Natural killer cell (primary cell): ENCODE results near the gene TMEM61. TPM values are rescaled to one million over a fixed set of nuclear protein-coding genes. Genes with fewer than 3 reads are reported as not detected.

ENCODE experiments used
- ATAC-seq, 3 donors: fragments of 150-1000 bp in 2 of 3; fragments of 200-7000 bp in 1 of 3; cut with Tn5 transposase; 1 replicate in 1 of 3; 2 replicates in 2 of 3; pipeline ENCODE4 v1.10.0; 2021; ENCODE audit warnings: mild to moderate bottlenecking in 2 of 3, moderate library complexity in 2 of 3
- DNase-seq, 2 donors: peaks; one replicate each; pipeline versions ENCODE4 v3.0.0 to v3.0.0-alpha.2; 2013 to 2021; ENCODE audit warnings: mixed read lengths in 1 of 2
- H3K27ac ChIP-seq: one replicate; pipeline ENCODE4 v1.5.1; 2013; ENCODE audit warnings: mild to moderate bottlenecking, low read length
- H3K27me3 ChIP-seq: one replicate; pipeline ENCODE4 v1.6.1; 2013; ENCODE audit warnings: low read length; ENCODE audit not compliant: control insufficient read depth, insufficient read depth
- H3K36me3 ChIP-seq: one replicate; pipeline ENCODE4 v1.6.1; 2013; ENCODE audit warnings: low read length; ENCODE audit not compliant: control insufficient read depth, insufficient read depth
- H3K4me1 ChIP-seq: one replicate; pipeline ENCODE4 v1.6.1; 2013; ENCODE audit warnings: low read length; ENCODE audit not compliant: control insufficient read depth, insufficient read depth
- H3K4me3 ChIP-seq: one replicate; pipeline ENCODE4 v1.5.1; 2013; ENCODE audit warnings: low read length
- H3K9me3 ChIP-seq: one replicate; pipeline ENCODE4 v1.6.1; 2013; ENCODE audit warnings: low read length; ENCODE audit not compliant: control insufficient read depth, insufficient read depth
- H3K27ac Mint-ChIP-seq, 2 donors: one replicate each; pipeline ENCODE4 v1.8.0; 2022; ENCODE audit warnings: mild to moderate bottlenecking in 2 of 2, mixed read lengths in 2 of 2, moderate library complexity in 1 of 2
- H3K27me3 Mint-ChIP-seq, 2 donors: one replicate each; pipeline ENCODE4 v1.8.0; 2022; ENCODE audit warnings: low read depth in 2 of 2, mixed read lengths in 2 of 2
- H3K36me3 Mint-ChIP-seq: one replicate; pipeline ENCODE4 v1.8.0; 2022; ENCODE audit warnings: mixed read lengths
- H3K4me1 Mint-ChIP-seq, 2 donors: one replicate each; pipeline ENCODE4 v1.8.0; 2022; ENCODE audit warnings: mixed read lengths in 2 of 2
- H3K4me3 Mint-ChIP-seq: one replicate; pipeline ENCODE4 v1.8.0; 2022; ENCODE audit warnings: mild to moderate bottlenecking, moderate library complexity, mixed read lengths
- H3K9me3 Mint-ChIP-seq, 2 donors: one replicate each; pipeline ENCODE4 v1.8.0; 2022; ENCODE audit warnings: mixed read lengths in 2 of 2
- WGBS: methylation state at CpG from one replicate; pipeline ENCODE4 v1.1.7; 2013; ENCODE audit warnings: missing lambda C conversion rate; ENCODE audit not compliant: insufficient coverage; 5-methylcytosine and 5-hydroxymethylcytosine counted together
- intact Hi-C: fragments of 100-400 bp; cut with micrococcal nuclease; formaldehyde crosslinking; loops from one replicate; pipeline ENCODE4 v1.14.2; 2022
- total RNA-seq, 4 donors: library from RNA; stranded (reverse); fragments of 120-200 nt in 1 of 4; gene quantifications; one replicate each; pipeline versions ENCODE4 v1.2.3 to v1.2.4, GENCODE V29; 2013 to 2022
- TF ChIP-seq, protein P1 (sequence below): fragments of 200-600 bp; IDR thresholded peaks from one replicate; pipeline ENCODE4 v1.8.0; 2022; ENCODE audit warnings: antibody characterized with exemption

The TMEM61 gene
- total RNA-seq, 3 donors from 2014 or later (not counting 1 experiment from before 2014, with no cell fraction given): not detected

DNA sequence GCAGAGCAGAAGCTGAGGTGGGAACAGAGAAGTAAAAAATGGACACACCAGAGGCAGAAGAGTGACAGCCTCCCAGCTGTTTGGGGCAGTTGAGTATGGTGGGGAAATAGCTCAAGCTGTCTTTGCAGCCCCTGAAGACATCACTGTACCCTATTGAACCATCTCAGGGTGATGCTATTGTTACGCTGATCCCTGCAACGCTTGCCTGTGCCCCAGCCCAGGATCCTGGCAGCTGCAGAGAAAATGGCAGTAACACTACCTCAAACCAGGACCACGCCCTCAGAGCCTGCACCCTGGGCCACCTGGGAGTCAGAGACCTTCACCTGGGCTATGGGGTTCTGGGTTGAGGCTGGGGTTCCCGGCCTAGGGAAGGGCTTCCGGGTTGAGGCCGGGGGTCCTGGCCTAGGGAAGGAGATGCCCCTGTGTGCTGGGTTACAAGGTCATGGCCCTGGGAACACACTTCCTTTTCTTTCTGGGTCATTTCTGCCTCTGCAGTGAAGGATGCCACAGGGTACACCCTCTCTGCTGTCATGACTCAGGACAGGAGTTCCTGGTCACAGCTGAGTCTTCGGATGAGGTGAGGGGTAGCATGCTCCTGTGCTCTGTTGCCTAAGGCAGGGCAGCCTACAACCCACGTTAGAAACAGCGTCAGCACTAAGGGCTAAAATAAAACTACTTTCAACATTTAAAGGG lies 29.9 kb downstream of the TMEM61 start:
- TF ChIP-seq, protein P1, sequence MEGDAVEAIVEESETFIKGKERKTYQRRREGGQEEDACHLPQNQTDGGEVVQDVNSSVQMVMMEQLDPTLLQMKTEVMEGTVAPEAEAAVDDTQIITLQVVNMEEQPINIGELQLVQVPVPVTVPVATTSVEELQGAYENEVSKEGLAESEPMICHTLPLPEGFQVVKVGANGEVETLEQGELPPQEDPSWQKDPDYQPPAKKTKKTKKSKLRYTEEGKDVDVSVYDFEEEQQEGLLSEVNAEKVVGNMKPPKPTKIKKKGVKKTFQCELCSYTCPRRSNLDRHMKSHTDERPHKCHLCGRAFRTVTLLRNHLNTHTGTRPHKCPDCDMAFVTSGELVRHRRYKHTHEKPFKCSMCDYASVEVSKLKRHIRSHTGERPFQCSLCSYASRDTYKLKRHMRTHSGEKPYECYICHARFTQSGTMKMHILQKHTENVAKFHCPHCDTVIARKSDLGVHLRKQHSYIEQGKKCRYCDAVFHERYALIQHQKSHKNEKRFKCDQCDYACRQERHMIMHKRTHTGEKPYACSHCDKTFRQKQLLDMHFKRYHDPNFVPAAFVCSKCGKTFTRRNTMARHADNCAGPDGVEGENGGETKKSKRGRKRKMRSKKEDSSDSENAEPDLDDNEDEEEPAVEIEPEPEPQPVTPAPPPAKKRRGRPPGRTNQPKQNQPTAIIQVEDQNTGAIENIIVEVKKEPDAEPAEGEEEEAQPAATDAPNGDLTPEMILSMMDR: no peak
- H3K4me1 ChIP-seq: no peaks in the 10 kb centered on the region
- intact Hi-C loops: no loop called here
- no peaks in the 10 kb centered on the region for H3K27me3 ChIP-seq
- 92% methylated on average over 9 of the region's 9 CpGs for WGBS
- H3K27ac Mint-ChIP-seq: no peak overlapping the region
- no peaks in the 10 kb centered on the region for H3K36me3 ChIP-seq
- ATAC-seq (peak in 1 of 3 donors; percentile 14), DNase-seq (no peak)
- H3K9me3 Mint-ChIP-seq: no peaks in the 10 kb centered on the region
- H3K4me3 ChIP-seq: no peak overlapping the region
- H3K27ac ChIP-seq: no peak overlapping the region
- H3K4me3 Mint-ChIP-seq: no peak overlapping the region
- no peaks in the 10 kb centered on the region for H3K36me3 Mint-ChIP-seq
- H3K9me3 ChIP-seq: no peaks in the 10 kb centered on the region
- H3K4me1 Mint-ChIP-seq: no peaks in the 10 kb centered on the region
- H3K27me3 Mint-ChIP-seq: peaks cover 11 to 16% of the 10 kb centered on the region in 2 donors

GRCh38 chr1:55010887-55011217 lies 30.4 kb downstream of the TMEM61 start:
- H3K4me1 Mint-ChIP-seq: no peaks in the 10 kb centered on the region
- H3K36me3 Mint-ChIP-seq: no peaks in the 10 kb centered on the region
- H3K27me3 Mint-ChIP-seq: peaks cover 17 to 20% of the 10 kb centered on the region in 2 donors
- Histone ChIP-seq H3K36me3 (no peaks in the 10 kb centered on the region), H3K9me3 (no peaks in the 10 kb centered on the region), H3K4me1 (no peaks in the 10 kb centered on the region), H3K27ac (no peak overlapping the region), H3K4me3 (no peak overlapping the region), H3K27me3 (no peaks in the 10 kb centered on the region)
- no peak overlapping the region for H3K4me3 Mint-ChIP-seq
- H3K9me3 Mint-ChIP-seq: no peaks in the 10 kb centered on the region
- ATAC-seq: peak in 2 of 3 donors; percentile 47 to 89
- intact Hi-C loops: no loop called here
- TF ChIP-seq, protein P1: no peak
- WGBS: 88% methylated on average over 6 of the region's 7 CpGs
- DNase-seq: peak in 1 of 2 donors; percentile 22
- H3K27ac Mint-ChIP-seq: no peak overlapping the region

DNA sequence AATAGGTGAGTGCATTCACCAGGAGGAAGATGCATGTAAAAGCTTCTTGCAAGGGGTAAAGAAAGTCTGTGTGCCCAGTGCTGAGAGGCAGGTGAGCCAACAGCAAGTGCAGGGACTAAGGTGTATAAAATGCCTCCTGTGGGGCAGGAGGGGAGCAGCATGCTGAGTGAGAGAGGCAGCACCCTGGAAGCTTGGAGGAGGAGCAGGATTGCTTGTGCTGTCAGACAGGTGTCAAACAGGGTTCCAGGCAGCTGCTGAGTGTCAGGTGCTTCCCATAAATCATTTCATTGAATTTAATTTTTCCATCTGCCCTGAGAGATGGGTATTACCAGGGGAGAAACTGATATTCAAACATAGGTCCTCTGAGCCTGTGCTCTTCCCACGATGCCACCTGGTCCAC lies 32.2 kb downstream of the TMEM61 start:
- DNase-seq (no peak), ATAC-seq (no peak)
- no peaks in the 10 kb centered on the region for H3K9me3 Mint-ChIP-seq
- no peak overlapping the region for H3K27ac Mint-ChIP-seq
- intact Hi-C loops: no loop called here
- no peaks in the 10 kb centered on the region for H3K27me3 ChIP-seq
- H3K27me3 Mint-ChIP-seq: peaks cover 22 to 29% of the 10 kb centered on the region in 2 donors
- H3K36me3 Mint-ChIP-seq: no peaks in the 10 kb centered on the region
- no peaks in the 10 kb centered on the region for H3K4me1 ChIP-seq
- TF ChIP-seq, protein P1: no peak
- no peaks in the 10 kb centered on the region for H3K36me3 ChIP-seq
- WGBS: 100% methylated on average over 1 of the region's 1 CpG
- H3K4me1 Mint-ChIP-seq: no peaks in the 10 kb centered on the region
- no peak overlapping the region for H3K4me3 Mint-ChIP-seq
- H3K4me3 ChIP-seq: no peak overlapping the region
- no peaks in the 10 kb centered on the region for H3K9me3 ChIP-seq
- no peak overlapping the region for H3K27ac ChIP-seq

- H3K27me3 Mint-ChIP-seq: peaks cover 23 to 29% of the 10 kb centered on the region in 2 donors
- Histone ChIP-seq H3K4me3 (no peak overlapping the region), H3K27ac (no peak overlapping the region), H3K9me3 (no peaks in the 10 kb centered on the region), H3K36me3 (no peaks in the 10 kb centered on the region), H3K27me3 (no peaks in the 10 kb centered on the region), H3K4me1 (no peaks in the 10 kb centered on the region)
- DNase-seq (no peak), ATAC-seq (no peak)
- no peaks in the 10 kb centered on the region for H3K36me3 Mint-ChIP-seq
- intact Hi-C loops: no loop called here
- TF ChIP-seq, protein P1: no peak
- no peaks in the 10 kb centered on the region for H3K9me3 Mint-ChIP-seq
- no peak overlapping the region for H3K4me3 Mint-ChIP-seq
- no peak overlapping the region for H3K27ac Mint-ChIP-seq
- no peaks in the 10 kb centered on the region for H3K4me1 Mint-ChIP-seq
- WGBS: 93% methylated on average over 5 of the region's 5 CpGs
Observed at GRCh38 chr1:55015123-55015522, 34.7 kb downstream of the TMEM61 start.
